HCT116 (cell line): ENCODE results near the gene SNX15. TPM values are rescaled to one million over a fixed set of nuclear protein-coding genes. Genes with fewer than 3 reads are reported as not detected.

ENCODE experiments used
- ATAC-seq: fragments of 200-7000 bp; cut with Tn5 transposase; 2 replicates; pipeline ENCODE4 v1.9.1; 2020; ENCODE audit warnings: mild to moderate bottlenecking, moderate library complexity
- BruUV-seq: library from RNA; stranded (reverse); fragments of 400-500 nt; replicated peaks from 2 replicates; lab custom pipeline; 2021; lab: Mats Ljungman, UMichigan
- CTCF ChIA-PET: fragments of 300-600 bp; sonication (Branson Sonifier 250); formaldehyde crosslinking; loops from one replicate; lab custom pipeline; 2021; ENCODE audit warnings: antibody characterized with exemption; lab: Charles Lee
- POLR2A ChIA-PET: fragments of 300-600, 350-600 bp; sonication (Branson Sonifier 250); formaldehyde crosslinking; loops from one replicate; lab custom pipeline; 2021; ENCODE audit warnings: antibody characterized with exemption; lab: Charles Lee
- RAD21 ChIA-PET, 2 experiments: fragments of 300-600 bp; sonication (Branson Sonifier 250); formaldehyde crosslinking; loops; one replicate each; lab custom pipeline; 2023; ENCODE audit warnings: low total read pairs in 2 of 2; ENCODE audit not compliant: uncharacterized antibody in 2 of 2, unreplicated experiment in 2 of 2, low non-redundant PET in 1 of 2; lab: Charles Lee
- DNase-seq: peaks from one replicate; pipeline ENCODE4 v3.0.0-alpha.2; 2010; ENCODE audit warnings: low read depth, low spot score
- H2AFZ ChIP-seq: fragments of 200-600 bp; shearing (Covaris generic), sonication (generic); 2 replicates; pipeline ENCODE4 v1.6.1; 2017; ENCODE audit warnings: low read depth, mixed run types, mixed read lengths, antibody characterized with exemption, low read length; ENCODE audit not compliant: poor library complexity, severe bottlenecking
- H3K27ac ChIP-seq: 2 replicates; pipeline ENCODE4 v1.5.1; 2012; ENCODE audit warnings: low read depth, low read length
- H3K27me3 ChIP-seq: fragments of 200-600 bp; sonication (generic); 2 replicates; pipeline ENCODE4 v1.6.1; 2016; ENCODE audit warnings: mixed run types, low read length, mixed read lengths; ENCODE audit not compliant: insufficient read depth
- H3K36me3 ChIP-seq, 2 experiments: fragments of 200-500 bp in 1 of 2; fragments of 200-600 bp in 1 of 2; sonication (Bioruptor generic) in 1 of 2; sonication (generic) in 1 of 2; 2 replicates each; pipeline versions ENCODE4 v1.5.1 to v1.6.1; 2014 to 2016; ENCODE audit warnings: low read length in 2 of 2, inconsistent platforms in 1 of 2, mixed read lengths in 1 of 2, mixed run types in 1 of 2; ENCODE audit not compliant: insufficient read depth in 2 of 2, control insufficient read depth in 1 of 2
- H3K4me1 ChIP-seq, 2 experiments: fragments of 200-600 bp in 1 of 2; sonication (generic) in 1 of 2; 2 replicates each; pipeline versions ENCODE4 v1.5.1 to v1.6.1; 2012 to 2017; ENCODE audit warnings: low read length in 2 of 2, inconsistent platforms in 1 of 2, mild to moderate bottlenecking in 1 of 2, mixed read lengths in 1 of 2, mixed run types in 1 of 2, moderate library complexity in 1 of 2; ENCODE audit not compliant: insufficient read depth in 2 of 2, control insufficient read depth in 1 of 2
- H3K4me2 ChIP-seq: fragments of 200-600 bp; sonication (generic); 2 replicates; pipeline ENCODE4 v1.6.1; 2017; ENCODE audit warnings: mixed run types, low read length, mixed read lengths
- H3K4me3 ChIP-seq, 2 experiments: fragments of 200-600 bp in 1 of 2; sonication (generic) in 1 of 2; replicated peaks in 1 of 2; 2 replicates each; pipeline ENCODE4 v1.5.1; 2011 to 2016; ENCODE audit warnings: low read length in 2 of 2, control low read depth in 1 of 2, low read depth in 1 of 2, mild to moderate bottlenecking in 1 of 2, mixed read lengths in 1 of 2, mixed run types in 1 of 2
- H3K79me2 ChIP-seq: fragments of 200-600 bp; sonication (generic); 2 replicates; pipeline ENCODE4 v1.6.1; 2017; ENCODE audit warnings: mild to moderate bottlenecking, mixed run types, low read length, moderate library complexity, mixed read lengths; ENCODE audit not compliant: insufficient read depth
- H3K9ac ChIP-seq: fragments of 200-600 bp; sonication (generic); 2 replicates; pipeline ENCODE4 v1.6.1; 2016; ENCODE audit warnings: low read length, mixed read lengths
- H3K9me2 ChIP-seq: fragments of 200-600 bp; sonication (generic), shearing (Covaris generic); 2 replicates; pipeline ENCODE4 v1.6.1; 2017; ENCODE audit warnings: mixed run types, mild to moderate bottlenecking, moderate library complexity; ENCODE audit not compliant: insufficient read depth
- H3K9me3 ChIP-seq, 2 experiments: fragments of 200-500 bp in 1 of 2; fragments of 200-600 bp in 1 of 2; sonication (Bioruptor generic) in 1 of 2; sonication (generic) in 1 of 2; 2 replicates each; pipeline ENCODE4 v1.6.1; 2014 to 2017; ENCODE audit warnings: low read length in 2 of 2, mixed read lengths in 2 of 2, inconsistent platforms in 1 of 2, low read depth in 1 of 2, mild to moderate bottlenecking in 1 of 2, mixed run types in 1 of 2, moderate library complexity in 1 of 2; ENCODE audit not compliant: control insufficient read depth in 1 of 2, insufficient read depth in 1 of 2
- H4K20me1 ChIP-seq: fragments of 200-600 bp; sonication (generic), shearing (Covaris generic); 2 replicates; pipeline ENCODE4 v1.6.1; 2017; ENCODE audit warnings: mixed run types, mild to moderate bottlenecking, moderate library complexity; ENCODE audit not compliant: insufficient read depth
- CEBPB ChIP-seq: IDR thresholded peaks from 2 replicates; pipeline ENCODE4 v1.6.1; 2012; ENCODE audit warnings: low read depth
- ELF1 ChIP-seq: IDR thresholded peaks from 2 replicates; pipeline ENCODE4 v1.6.1; 2012; ENCODE audit warnings: low read depth, borderline replicate concordance
- EZH2 ChIP-seq: fragments of 200-600 bp; sonication (generic); IDR thresholded peaks from 2 replicates; pipeline ENCODE4 v1.6.1; 2017; ENCODE audit warnings: antibody characterized with exemption, mixed run types
- POLR2A ChIP-seq: IDR thresholded peaks from 2 replicates; pipeline ENCODE4 v1.7.0; 2011; ENCODE audit warnings: borderline replicate concordance; ENCODE audit not compliant: insufficient read depth, insufficient read length; ENCODE audit errors: extremely low read depth
- ZFX ChIP-seq: fragments of 450-650 bp; IDR thresholded peaks from 2 replicates; pipeline ENCODE4 v1.6.1; 2017
- intact Hi-C: fragments of 100-400 bp; cut with micrococcal nuclease; formaldehyde crosslinking; loops from 2 replicates; pipeline ENCODE4 v1.10.0; 2022
- total RNA-seq: library from RNA; stranded (reverse); gene quantifications from one replicate; pipeline ENCODE4 v1.2.1, GENCODE V29; 2021; ENCODE audit not compliant: unreplicated experiment
- TF ChIP-seq, protein P1 (sequence below): IDR thresholded peaks from 2 replicates; pipeline ENCODE4 v1.6.1; 2012; ENCODE audit warnings: low read depth
- TF ChIP-seq, protein P2 (sequence below), 3 experiments: fragments of 200-600 bp in 1 of 3; sonication (generic) in 1 of 3; IDR thresholded peaks in 2 of 3; conservative IDR thresholded peaks in 1 of 3; 2 replicates each; pipeline ENCODE4 v1.5.1; 2012 to 2017; ENCODE audit warnings: low read depth in 2 of 3, low read length in 2 of 3, antibody characterized with exemption in 1 of 3, borderline replicate concordance in 1 of 3, control low read depth in 1 of 3, mild to moderate bottlenecking in 1 of 3, mixed read lengths in 1 of 3, mixed run types in 1 of 3, moderate library complexity in 1 of 3; ENCODE audit not compliant: insufficient read depth in 1 of 3

The SNX15 gene
- total RNA-seq, 1 experiment from 2014 or later = 16.8 TPM

DNA sequence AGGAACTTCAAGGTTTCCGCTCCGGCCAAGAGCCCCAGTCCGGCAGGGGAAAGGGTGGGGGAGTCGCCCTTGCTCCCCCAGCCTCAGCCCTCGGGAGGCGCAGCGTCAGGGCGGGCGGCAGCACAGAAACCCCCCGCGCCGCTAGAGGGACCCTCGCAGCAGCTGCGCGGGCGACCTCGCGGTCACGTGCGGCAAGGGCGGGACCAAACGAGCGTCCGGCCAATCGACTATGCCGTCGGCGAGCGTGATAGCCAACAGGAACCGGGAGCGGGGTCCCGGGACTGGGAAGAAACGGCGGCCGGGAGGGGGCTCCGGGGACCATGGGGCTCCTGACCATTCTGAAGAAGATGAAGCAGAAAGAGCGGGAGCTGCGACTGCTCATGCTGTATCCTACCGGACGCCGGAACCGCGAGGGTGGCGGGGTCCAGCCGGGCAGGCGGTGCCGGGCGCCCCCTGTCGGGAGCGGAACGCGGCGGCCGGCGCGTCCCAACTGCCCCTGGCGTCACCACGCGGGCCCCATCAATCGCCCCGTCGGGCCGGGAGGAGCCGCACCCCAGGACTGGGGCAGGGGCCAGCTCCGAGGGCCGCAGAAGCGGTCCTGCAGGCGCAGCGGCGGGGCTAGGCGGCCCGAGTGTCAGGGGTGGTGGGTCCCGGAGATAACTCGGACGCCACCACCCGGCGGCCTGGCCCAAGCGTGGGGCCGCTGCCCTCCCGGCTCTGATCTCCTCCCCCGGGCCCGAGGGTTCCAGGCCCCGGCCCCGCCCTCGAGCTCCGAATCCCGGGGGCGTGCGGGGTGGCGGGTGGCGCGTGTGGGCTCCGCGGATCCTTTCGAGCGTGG is 13.1 kb upstream of the SNX15 start, which contains the start of gene ARL2 (continued):
- TF ChIP-seq, protein P1, sequence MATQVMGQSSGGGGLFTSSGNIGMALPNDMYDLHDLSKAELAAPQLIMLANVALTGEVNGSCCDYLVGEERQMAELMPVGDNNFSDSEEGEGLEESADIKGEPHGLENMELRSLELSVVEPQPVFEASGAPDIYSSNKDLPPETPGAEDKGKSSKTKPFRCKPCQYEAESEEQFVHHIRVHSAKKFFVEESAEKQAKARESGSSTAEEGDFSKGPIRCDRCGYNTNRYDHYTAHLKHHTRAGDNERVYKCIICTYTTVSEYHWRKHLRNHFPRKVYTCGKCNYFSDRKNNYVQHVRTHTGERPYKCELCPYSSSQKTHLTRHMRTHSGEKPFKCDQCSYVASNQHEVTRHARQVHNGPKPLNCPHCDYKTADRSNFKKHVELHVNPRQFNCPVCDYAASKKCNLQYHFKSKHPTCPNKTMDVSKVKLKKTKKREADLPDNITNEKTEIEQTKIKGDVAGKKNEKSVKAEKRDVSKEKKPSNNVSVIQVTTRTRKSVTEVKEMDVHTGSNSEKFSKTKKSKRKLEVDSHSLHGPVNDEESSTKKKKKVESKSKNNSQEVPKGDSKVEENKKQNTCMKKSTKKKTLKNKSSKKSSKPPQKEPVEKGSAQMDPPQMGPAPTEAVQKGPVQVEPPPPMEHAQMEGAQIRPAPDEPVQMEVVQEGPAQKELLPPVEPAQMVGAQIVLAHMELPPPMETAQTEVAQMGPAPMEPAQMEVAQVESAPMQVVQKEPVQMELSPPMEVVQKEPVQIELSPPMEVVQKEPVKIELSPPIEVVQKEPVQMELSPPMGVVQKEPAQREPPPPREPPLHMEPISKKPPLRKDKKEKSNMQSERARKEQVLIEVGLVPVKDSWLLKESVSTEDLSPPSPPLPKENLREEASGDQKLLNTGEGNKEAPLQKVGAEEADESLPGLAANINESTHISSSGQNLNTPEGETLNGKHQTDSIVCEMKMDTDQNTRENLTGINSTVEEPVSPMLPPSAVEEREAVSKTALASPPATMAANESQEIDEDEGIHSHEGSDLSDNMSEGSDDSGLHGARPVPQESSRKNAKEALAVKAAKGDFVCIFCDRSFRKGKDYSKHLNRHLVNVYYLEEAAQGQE = no peak
- TF ChIP-seq ELF1 = no peak

GRCh38 chr11:65014726-65015227 is 12.5 kb upstream of the SNX15 start:
- peak overlapping the region; percentile 71 to 75 for H3K4me3 ChIP-seq
- 0 out of 2 replicates have a peak, but pooled peaks cover 5% of the 10 kb centered on the region for H3K79me2 ChIP-seq
- H3K27ac ChIP-seq = peak overlapping the region; percentile 87
- H2AFZ ChIP-seq = no peak overlapping the region
- ChIA-PET POLR2A (interaction anchor here (1.2 to 2.0 kb wide), 3 partner anchors 13 to 97 kb away, joined by 4 to 9 read pairs (median 4); partner anchors contain the start of genes BATF2 and TM7SF2), CTCF (interaction anchor here (0.9 to 3.0 kb wide), 19 partner anchors 9 to 171 kb away, joined by 3 to 21 read pairs (median 4); partner anchors contain the start of genes BATF2, SAC3D1 and ZNHIT2), RAD21 (interaction anchor here (0.6 to 0.8 kb wide), 2 partner anchors 103 to 236 kb away, joined by 3 read pairs; partner anchors contain the start of genes SF1 (in 1 of the 2) and ZNHIT2 (in 1 of the 2))
- TF ChIP-seq EZH2 (no peak), CEBPB (no peak), ZFX (peak; percentile 85; the same call in 1 of the 2 replicates), POLR2A (peak; percentile 4)
- TF ChIP-seq, protein P2, sequence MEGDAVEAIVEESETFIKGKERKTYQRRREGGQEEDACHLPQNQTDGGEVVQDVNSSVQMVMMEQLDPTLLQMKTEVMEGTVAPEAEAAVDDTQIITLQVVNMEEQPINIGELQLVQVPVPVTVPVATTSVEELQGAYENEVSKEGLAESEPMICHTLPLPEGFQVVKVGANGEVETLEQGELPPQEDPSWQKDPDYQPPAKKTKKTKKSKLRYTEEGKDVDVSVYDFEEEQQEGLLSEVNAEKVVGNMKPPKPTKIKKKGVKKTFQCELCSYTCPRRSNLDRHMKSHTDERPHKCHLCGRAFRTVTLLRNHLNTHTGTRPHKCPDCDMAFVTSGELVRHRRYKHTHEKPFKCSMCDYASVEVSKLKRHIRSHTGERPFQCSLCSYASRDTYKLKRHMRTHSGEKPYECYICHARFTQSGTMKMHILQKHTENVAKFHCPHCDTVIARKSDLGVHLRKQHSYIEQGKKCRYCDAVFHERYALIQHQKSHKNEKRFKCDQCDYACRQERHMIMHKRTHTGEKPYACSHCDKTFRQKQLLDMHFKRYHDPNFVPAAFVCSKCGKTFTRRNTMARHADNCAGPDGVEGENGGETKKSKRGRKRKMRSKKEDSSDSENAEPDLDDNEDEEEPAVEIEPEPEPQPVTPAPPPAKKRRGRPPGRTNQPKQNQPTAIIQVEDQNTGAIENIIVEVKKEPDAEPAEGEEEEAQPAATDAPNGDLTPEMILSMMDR (IDR thresholded peaks at IDR 0.05 in 2 of 3, conservative IDR thresholded peaks at IDR 0.05 in 1 of 3; ENCODE audit: borderline replicate concordance in 1 of 3, insufficient read depth in 1 of 3, low read depth in 2 of 3, low read length in 2 of 3) = no peak
- H3K4me2 ChIP-seq = peak overlapping the region; percentile 91
- no peaks in the 10 kb centered on the region for H3K9me2 ChIP-seq
- peak; percentile 26 for ATAC-seq
- H3K9ac ChIP-seq = peak overlapping the region; percentile 80
- BruUV-seq = TSS peak; percentile 78
- H3K36me3 ChIP-seq = no peaks in the 10 kb centered on the region
- no peaks in the 10 kb centered on the region for H3K27me3 ChIP-seq
- H3K4me1 ChIP-seq = peaks cover 15 to 34% of the 10 kb centered on the region in 2 experiments
- no peaks in the 10 kb centered on the region for H4K20me1 ChIP-seq
- intact Hi-C loops = loop anchor here (1.0 to 10.0 kb wide), 7 partner anchors 13 to 240 kb away; partner anchors contain the start of genes SNX15, VPS51 and ZNHIT2
- H3K9me3 ChIP-seq = no peaks in the 10 kb centered on the region
- DNase-seq = no peak
